Measurements from ENCODE around the gene CBX6. TPM values are rescaled to one million over a fixed set of nuclear protein-coding genes. Genes with fewer than 3 reads are reported as not detected.

CBX6 gene
- total and polyA plus RNA-seq, 2 of the 8 experiments (the other 6 are each of a cell fraction or from before 2014, with no cell fraction given): 10.6 to 27.5 TPM

GRCh38 chr22:38921806-38922205, 49.8 kb upstream of the CBX6 start (continued):
- TF ChIP-seq CHD7 (IDR thresholded peaks at IDR 0.05; ENCODE audit: insufficient replicate concordance, low read length): no peak
- TF ChIP-seq SP4 (IDR thresholded peaks at IDR 0.05; ENCODE audit: low read length): no peak
- no peak for TF ChIP-seq TAF1 (IDR thresholded peaks at IDR 0.05; ENCODE audit: low read depth, low read length)
- no peak for TF ChIP-seq HDAC6 (IDR thresholded peaks at IDR 0.05; ENCODE audit: low read depth, low read length)
